Tibial nerve (tissue), 4 donors: ENCODE data around the gene BAG2. TPM values are rescaled to one million over a fixed set of nuclear protein-coding genes. Genes with fewer than 3 reads are reported as not detected.

ENCODE experiments used
- DNase-seq, 2 donors: peaks; one replicate each; pipeline ENCODE4 v3.0.0-alpha.2; 2019; ENCODE audit warnings: low spot score in 2 of 2
- H3K27ac ChIP-seq, 4 donors: fragments of 200-600 bp; sonication (generic) in 3 of 4; one replicate each; pipeline ENCODE4 v1.5.1; 2017 to 2019; ENCODE audit warnings: mild to moderate bottlenecking in 1 of 4
- H3K27me3 ChIP-seq, 2 donors: fragments of 200-600 bp; sonication (generic) in 1 of 2; one replicate each; pipeline versions ENCODE4 v1.5.1 to v1.6.0; 2017 to 2019
- H3K36me3 ChIP-seq, 3 donors: fragments of 200-600 bp; sonication (generic); one replicate each; pipeline ENCODE4 v1.5.1; 2018 to 2019
- H3K4me1 ChIP-seq, 4 donors: fragments of 200-600 bp; sonication (generic) in 3 of 4; one replicate each; pipeline ENCODE4 v1.5.1; 2017 to 2019
- H3K4me3 ChIP-seq, 4 donors: fragments of 200-600 bp; sonication (generic) in 3 of 4; one replicate each; pipeline ENCODE4 v1.5.1; 2017 to 2019; ENCODE audit warnings: mild to moderate bottlenecking in 1 of 4, moderate library complexity in 1 of 4
- H3K9me3 ChIP-seq, 4 donors: fragments of 200-600 bp; sonication (generic) in 3 of 4; one replicate each; pipeline ENCODE4 v1.5.1; 2017 to 2019
- CTCF ChIP-seq, 5 experiments: fragments of 200-600 bp in 3 of 5; fragments of 450-650 bp in 2 of 5; sonication (generic) in 3 of 5; IDR thresholded peaks; one replicate each; pipeline ENCODE4 v1.5.1; 2016 to 2019; ENCODE audit warnings: antibody characterized with exemption in 5 of 5, mild to moderate bottlenecking in 3 of 5, moderate library complexity in 2 of 5
- EP300 ChIP-seq, 2 donors: sonication (generic); formaldehyde crosslinking; IDR thresholded peaks; one replicate each; pipeline ENCODE4 v1.6.1; 2017; ENCODE audit warnings: antibody characterized with exemption in 2 of 2, mild to moderate bottlenecking in 1 of 2
- POLR2A ChIP-seq, 2 donors: fragments of 450-650 bp; IDR thresholded peaks; one replicate each; pipeline ENCODE4 v1.6.1; 2017; ENCODE audit warnings: antibody characterized with exemption in 2 of 2, mild to moderate bottlenecking in 2 of 2, moderate library complexity in 2 of 2
- WGBS, 2 donors: methylation state at CpG; one replicate each; pipeline ENCODE4 v1.1.5; 2018; 5-methylcytosine and 5-hydroxymethylcytosine counted together
- total RNA-seq, 4 donors: library from RNA; depleted of rRNA; stranded (reverse); fragments of >200 nt; gene quantifications; one replicate each; pipeline ENCODE4 v1.1.0, GENCODE V29; 2016

BAG2 gene
- total RNA-seq, 4 donors from 2014 or later = 5.3 to 7.5 (median 5.7) TPM

GRCh38 chr6:57226221-57226620, 54.1 kb downstream of the BAG2 start:
- no peaks in the 10 kb centered on the region for H3K27me3 ChIP-seq
- no peak for DNase-seq
- H3K4me3 ChIP-seq = no peak overlapping the region
- H3K27ac ChIP-seq = no peak overlapping the region
- H3K9me3 ChIP-seq = no peaks in the 10 kb centered on the region
- TF ChIP-seq POLR2A (IDR thresholded peaks at IDR 0.05) (no peak), EP300 (IDR thresholded peaks at IDR 0.05) (no peak), CTCF (IDR thresholded peaks at IDR 0.05) (no peak)
- 62% methylated on average over 2 of the region's 2 CpGs for WGBS, 2 donors
- no peaks in the 10 kb centered on the region for H3K36me3 ChIP-seq
- peaks cover 0 to 8% (median 1%) of the 10 kb centered on the region in 4 donors for H3K4me1 ChIP-seq

Other genes starting within 250 kb of the BAG2 start
- 1 to 10 TPM; 2.0 to 7.8 (median 3.3) TPM for gene BEND6, start 217.2 kb upstream of the BAG2 start, total RNA-seq
- 1 to 10 TPM; 5.7 to 6.6 (median 6.1) TPM for gene KIAA1586, start 125.6 kb upstream of the BAG2 start, total RNA-seq
- 10 to 100 TPM; 51.1 to 62.8 (median 59.2) TPM for gene ZNF451, start 82.1 kb upstream of the BAG2 start, total RNA-seq
- gene RAB23, start 50.0 kb downstream of the BAG2 start, total RNA-seq = 10 to 100 TPM; 17.1 to 26.8 (median 20.1) TPM
- 10 to 100 TPM in 2 of 4 donors, 1 to 10 TPM in 2; 8.4 to 12.9 (median 10.0) TPM for gene PRIM2, start 145.3 kb downstream of the BAG2 start, total RNA-seq